DOHH2 (cell line): Measurements from ENCODE around the gene RAPGEF3.

Source experiments
- CTCF ChIP-seq: fragments of 200-600 bp; sonication (generic); IDR thresholded peaks from one replicate; pipeline ENCODE4 v1.5.1; 2014; ENCODE audit warnings: antibody characterized with exemption, mild to moderate bottlenecking, low read depth, low read length; ENCODE audit not compliant: poor library complexity, severe bottlenecking
- EZH2phosphoT487 ChIP-seq: fragments of 200-600 bp; sonication (generic); IDR thresholded peaks from 2 replicates; pipeline ENCODE4 v1.6.1; 2017; ENCODE audit warnings: borderline replicate concordance, mild to moderate bottlenecking, antibody characterized with exemption, low read length, moderate library complexity, mixed read lengths

GRCh38 chr12:47789712-47790489 is 31.2 kb upstream of the RAPGEF3 start:
- TF ChIP-seq CTCF (no peak), EZH2phosphoT487 (no peak)
